ENCODE measurements around the gene NMNAT1.

- TF ChIP-seq, protein P1, sequence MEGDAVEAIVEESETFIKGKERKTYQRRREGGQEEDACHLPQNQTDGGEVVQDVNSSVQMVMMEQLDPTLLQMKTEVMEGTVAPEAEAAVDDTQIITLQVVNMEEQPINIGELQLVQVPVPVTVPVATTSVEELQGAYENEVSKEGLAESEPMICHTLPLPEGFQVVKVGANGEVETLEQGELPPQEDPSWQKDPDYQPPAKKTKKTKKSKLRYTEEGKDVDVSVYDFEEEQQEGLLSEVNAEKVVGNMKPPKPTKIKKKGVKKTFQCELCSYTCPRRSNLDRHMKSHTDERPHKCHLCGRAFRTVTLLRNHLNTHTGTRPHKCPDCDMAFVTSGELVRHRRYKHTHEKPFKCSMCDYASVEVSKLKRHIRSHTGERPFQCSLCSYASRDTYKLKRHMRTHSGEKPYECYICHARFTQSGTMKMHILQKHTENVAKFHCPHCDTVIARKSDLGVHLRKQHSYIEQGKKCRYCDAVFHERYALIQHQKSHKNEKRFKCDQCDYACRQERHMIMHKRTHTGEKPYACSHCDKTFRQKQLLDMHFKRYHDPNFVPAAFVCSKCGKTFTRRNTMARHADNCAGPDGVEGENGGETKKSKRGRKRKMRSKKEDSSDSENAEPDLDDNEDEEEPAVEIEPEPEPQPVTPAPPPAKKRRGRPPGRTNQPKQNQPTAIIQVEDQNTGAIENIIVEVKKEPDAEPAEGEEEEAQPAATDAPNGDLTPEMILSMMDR (IDR thresholded peaks at IDR 0.05) = no peak
- no peak for TF ChIP-seq ZFX (IDR thresholded peaks at IDR 0.05; ENCODE audit: borderline replicate concordance)
These were observed 22.7 kb upstream of the NMNAT1 start for GRCh38 chr1:9920606-9921005.
